ENCODE data around the gene NDUFA7. TPM values are rescaled to one million over a fixed set of nuclear protein-coding genes. Genes with fewer than 3 reads are reported as not detected.
A peak's percentile ranks its signal among the peaks of the same experiment; 100 is the strongest.

Gene NDUFA7
- total and polyA plus RNA-seq, 2 of the 13 experiments (the other 11 are each of a cell fraction or from before 2014, with no cell fraction given): 64.5 to 71.5 TPM

DNA sequence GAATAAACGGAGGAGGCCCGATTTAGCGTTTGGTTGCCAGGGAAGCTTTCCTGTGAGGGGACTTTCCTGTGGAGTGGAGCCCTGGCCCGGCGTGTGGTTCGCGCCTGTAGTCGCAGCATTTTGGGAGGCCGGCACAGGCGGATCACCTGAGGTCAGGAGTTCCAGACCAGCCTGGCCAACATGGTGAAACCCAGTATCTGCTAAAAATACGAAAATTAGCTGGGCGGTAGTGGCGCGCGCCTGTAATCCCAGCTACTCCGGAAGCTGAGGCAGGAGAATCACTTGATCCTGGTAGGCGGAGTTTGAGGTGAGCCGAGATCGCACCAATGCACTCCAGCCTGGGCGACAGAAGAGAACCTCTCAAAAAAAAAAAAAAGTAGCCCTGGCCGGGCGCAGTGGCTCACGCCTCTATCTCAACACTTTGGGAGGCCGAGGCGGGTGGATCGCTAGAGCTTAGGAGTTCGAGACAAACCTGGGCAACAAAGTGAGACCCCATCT is 14.9 kb upstream of the NDUFA7 start:
- H3K4me1 ChIP-seq (ENCODE audit: insufficient read depth, low read length): peaks cover 58% of the 10 kb centered on the region
- H3K27me3 ChIP-seq (ENCODE audit: control insufficient read depth in 1 of 2, insufficient read depth in 2 of 2, low read length in 2 of 2): peaks cover 9 to 49% of the 10 kb centered on the region in 2 experiments
- H4K20me1 ChIP-seq (ENCODE audit: insufficient read depth, low read length): no peaks in the 10 kb centered on the region
- no peak overlapping the region for H2AFZ ChIP-seq (ENCODE audit: low read length)
- in situ Hi-C loops (cut with HindIII; ENCODE audit: extremely low pct_ligation_motif_present, low pct_unique_long_range_greater_than_20kb) (no loop called here), intact Hi-C loops (cut with micrococcal nuclease; ENCODE audit: unreplicated experiment) (no loop called here)
- H3K36me3 ChIP-seq (replicated peaks in 1 of 2; ENCODE audit: control insufficient read depth in 1 of 2, insufficient read depth in 2 of 2, low read length in 2 of 2): no peaks in the 10 kb centered on the region
- FAIRE-seq (no peak), ATAC-seq (no peak), DNase-seq (ENCODE audit: low spot score) (no peak)
- WGBS (ENCODE audit: low lambda C conversion rate): 50% methylated on average over 27 of the region's 27 CpGs
- ChIA-PET CTCF (ENCODE audit: low intra/inter-chr PET ratio, low total read pairs) (no interaction called here), POLR2A (interaction anchor here (0.9 kb wide), 1 partner anchor 88 kb away, joined by 3 read pairs; no protein-coding TSS in a partner anchor)
- 0 out of 6 replicates have a peak overlapping the region, but pooled peaks of 1 of the 3 experiments have one; percentile 65 for H3K4me3 ChIP-seq (replicated peaks in 1 of 3; ENCODE audit: insufficient read depth in 1 of 3, low read depth in 2 of 3, low read length in 3 of 3)
- H3K79me2 ChIP-seq (ENCODE audit: insufficient read depth, low read length): no peaks in the 10 kb centered on the region
- no TSS peak for BruUV-seq (replicated peaks)
- no peak overlapping the region for H3K9ac ChIP-seq (ENCODE audit: insufficient read depth, low read depth, low read length)
- TF ChIP-seq HDAC1 (CRISPR knock-in tag; IDR thresholded peaks at IDR 0.05) (no peak), RARA (CRISPR knock-in tag; IDR thresholded peaks at IDR 0.05) (no peak), CENPT (CRISPR knock-in tag; IDR thresholded peaks at IDR 0.05; ENCODE audit: low read depth) (no peak), ZNF138 (CRISPR knock-in tag; IDR thresholded peaks at IDR 0.05; ENCODE audit: low read depth) (no peak), NFE2 (CRISPR knock-in tag; IDR thresholded peaks at IDR 0.05) (no peak), NFE2L2 (IDR thresholded peaks at IDR 0.05; ENCODE audit: low read length) (no peak), NFE2L1 (CRISPR knock-in tag; IDR thresholded peaks at IDR 0.05; ENCODE audit: borderline replicate concordance) (no peak), BRCA1 (CRISPR knock-in tag; IDR thresholded peaks at IDR 0.05) (no peak), ZNF678 (CRISPR knock-in tag; IDR thresholded peaks at IDR 0.05) (no peak), SP5 (CRISPR knock-in tag; IDR thresholded peaks at IDR 0.05; ENCODE audit: borderline replicate concordance, low read depth) (no peak), SRY (CRISPR knock-in tag; IDR thresholded peaks at IDR 0.05) (no peak), PCBP1 (IDR thresholded peaks at IDR 0.05; ENCODE audit: borderline replicate concordance, low read depth, low read length) (no peak), ZNF124 (CRISPR knock-in tag; IDR thresholded peaks at IDR 0.05) (no peak)
- TF ChIP-seq, protein P1, sequence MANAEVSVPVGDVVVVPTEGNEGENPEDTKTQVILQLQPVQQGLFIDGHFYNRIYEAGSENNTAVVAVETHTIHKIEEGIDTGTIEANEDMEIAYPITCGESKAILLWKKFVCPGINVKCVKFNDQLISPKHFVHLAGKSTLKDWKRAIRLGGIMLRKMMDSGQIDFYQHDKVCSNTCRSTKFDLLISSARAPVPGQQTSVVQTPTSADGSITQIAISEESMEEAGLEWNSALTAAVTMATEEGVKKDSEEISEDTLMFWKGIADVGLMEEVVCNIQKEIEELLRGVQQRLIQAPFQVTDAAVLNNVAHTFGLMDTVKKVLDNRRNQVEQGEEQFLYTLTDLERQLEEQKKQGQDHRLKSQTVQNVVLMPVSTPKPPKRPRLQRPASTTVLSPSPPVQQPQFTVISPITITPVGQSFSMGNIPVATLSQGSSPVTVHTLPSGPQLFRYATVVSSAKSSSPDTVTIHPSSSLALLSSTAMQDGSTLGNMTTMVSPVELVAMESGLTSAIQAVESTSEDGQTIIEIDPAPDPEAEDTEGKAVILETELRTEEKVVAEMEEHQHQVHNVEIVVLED (CRISPR knock-in tag; IDR thresholded peaks at IDR 0.05; ENCODE audit: borderline replicate concordance): no peak
- TF ChIP-seq, protein P2, sequence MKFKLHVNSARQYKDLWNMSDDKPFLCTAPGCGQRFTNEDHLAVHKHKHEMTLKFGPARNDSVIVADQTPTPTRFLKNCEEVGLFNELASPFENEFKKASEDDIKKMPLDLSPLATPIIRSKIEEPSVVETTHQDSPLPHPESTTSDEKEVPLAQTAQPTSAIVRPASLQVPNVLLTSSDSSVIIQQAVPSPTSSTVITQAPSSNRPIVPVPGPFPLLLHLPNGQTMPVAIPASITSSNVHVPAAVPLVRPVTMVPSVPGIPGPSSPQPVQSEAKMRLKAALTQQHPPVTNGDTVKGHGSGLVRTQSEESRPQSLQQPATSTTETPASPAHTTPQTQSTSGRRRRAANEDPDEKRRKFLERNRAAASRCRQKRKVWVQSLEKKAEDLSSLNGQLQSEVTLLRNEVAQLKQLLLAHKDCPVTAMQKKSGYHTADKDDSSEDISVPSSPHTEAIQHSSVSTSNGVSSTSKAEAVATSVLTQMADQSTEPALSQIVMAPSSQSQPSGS (CRISPR knock-in tag; IDR thresholded peaks at IDR 0.05): no peak
- TF ChIP-seq, protein P3, sequence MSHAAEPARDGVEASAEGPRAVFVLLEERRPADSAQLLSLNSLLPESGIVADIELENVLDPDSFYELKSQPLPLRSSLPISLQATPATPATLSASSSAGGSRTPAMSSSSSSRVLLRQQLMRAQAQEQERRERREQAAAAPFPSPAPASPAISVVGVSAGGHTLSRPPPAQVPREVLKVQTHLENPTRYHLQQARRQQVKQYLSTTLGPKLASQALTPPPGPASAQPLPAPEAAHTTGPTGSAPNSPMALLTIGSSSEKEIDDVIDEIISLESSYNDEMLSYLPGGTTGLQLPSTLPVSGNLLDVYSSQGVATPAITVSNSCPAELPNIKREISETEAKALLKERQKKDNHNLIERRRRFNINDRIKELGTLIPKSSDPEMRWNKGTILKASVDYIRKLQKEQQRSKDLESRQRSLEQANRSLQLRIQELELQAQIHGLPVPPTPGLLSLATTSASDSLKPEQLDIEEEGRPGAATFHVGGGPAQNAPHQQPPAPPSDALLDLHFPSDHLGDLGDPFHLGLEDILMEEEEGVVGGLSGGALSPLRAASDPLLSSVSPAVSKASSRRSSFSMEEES (CRISPR knock-in tag; IDR thresholded peaks at IDR 0.05): no peak
- TF ChIP-seq, protein P4, sequence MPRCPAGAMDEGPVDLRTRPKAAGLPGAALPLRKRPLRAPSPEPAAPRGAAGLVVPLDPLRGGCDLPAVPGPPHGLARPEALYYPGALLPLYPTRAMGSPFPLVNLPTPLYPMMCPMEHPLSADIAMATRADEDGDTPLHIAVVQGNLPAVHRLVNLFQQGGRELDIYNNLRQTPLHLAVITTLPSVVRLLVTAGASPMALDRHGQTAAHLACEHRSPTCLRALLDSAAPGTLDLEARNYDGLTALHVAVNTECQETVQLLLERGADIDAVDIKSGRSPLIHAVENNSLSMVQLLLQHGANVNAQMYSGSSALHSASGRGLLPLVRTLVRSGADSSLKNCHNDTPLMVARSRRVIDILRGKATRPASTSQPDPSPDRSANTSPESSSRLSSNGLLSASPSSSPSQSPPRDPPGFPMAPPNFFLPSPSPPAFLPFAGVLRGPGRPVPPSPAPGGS (CRISPR knock-in tag; IDR thresholded peaks at IDR 0.05): no peak
- TF ChIP-seq, protein P5, sequence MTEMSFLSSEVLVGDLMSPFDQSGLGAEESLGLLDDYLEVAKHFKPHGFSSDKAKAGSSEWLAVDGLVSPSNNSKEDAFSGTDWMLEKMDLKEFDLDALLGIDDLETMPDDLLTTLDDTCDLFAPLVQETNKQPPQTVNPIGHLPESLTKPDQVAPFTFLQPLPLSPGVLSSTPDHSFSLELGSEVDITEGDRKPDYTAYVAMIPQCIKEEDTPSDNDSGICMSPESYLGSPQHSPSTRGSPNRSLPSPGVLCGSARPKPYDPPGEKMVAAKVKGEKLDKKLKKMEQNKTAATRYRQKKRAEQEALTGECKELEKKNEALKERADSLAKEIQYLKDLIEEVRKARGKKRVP (CRISPR knock-in tag; IDR thresholded peaks at IDR 0.05): no peak
- H3K4me2 ChIP-seq (ENCODE audit: low read depth, low read length): no peak overlapping the region
- no peaks in the 10 kb centered on the region for H3K9me3 ChIP-seq (ENCODE audit: low read length)
- H3K27ac ChIP-seq (ENCODE audit: extremely low read length, insufficient read depth, low read length): no peak overlapping the region

Data from HepG2 (cell line).